Measurements from ENCODE around the gene TNFAIP8L1.

Gene TNFAIP8L1

GRCh38 chr19:4633140-4633967, 6.0 kb upstream of the TNFAIP8L1 start:
- Histone ChIP-seq H3K4me2 (ENCODE audit: low read length) (no peak overlapping the region), H3K79me2 (ENCODE audit: insufficient read depth, low read length) (no peaks in the 10 kb centered on the region), H3K36me3 (ENCODE audit: insufficient read depth, low read length) (no peaks in the 10 kb centered on the region), H3K4me1 (ENCODE audit: insufficient read depth, low read length, severe bottlenecking) (peaks cover 13% of the 10 kb centered on the region), H3K9me2 (ENCODE audit: low read depth, low read length) (no peaks in the 10 kb centered on the region), H2AFZ (ENCODE audit: low read length) (no peak overlapping the region), H3K9ac (ENCODE audit: low read length) (no peak overlapping the region), H3F3A (ENCODE audit: insufficient read depth, low read length) (no peaks in the 10 kb centered on the region), H3K27ac (ENCODE audit: low read depth, low read length, poor library complexity, severe bottlenecking) (no peak overlapping the region), H3K9me3 (ENCODE audit: low read length) (no peaks in the 10 kb centered on the region), H4K20me1 (ENCODE audit: insufficient read depth, low read length) (no peaks in the 10 kb centered on the region), H3K4me3 (ENCODE audit: low read depth, low read length, poor library complexity, severe bottlenecking) (no peak overlapping the region), H3K27me3 (ENCODE audit: insufficient read depth, low read length) (no peaks in the 10 kb centered on the region)
- peak; percentile 73 for TF ChIP-seq CTCF (IDR thresholded peaks at IDR 0.05; ENCODE audit: low read length)
- no peak for TF ChIP-seq EZH2 (IDR thresholded peaks at IDR 0.05; ENCODE audit: borderline replicate concordance, low read length)

GRCh38 chr19:4635754-4636116, 3.6 kb upstream of the TNFAIP8L1 start:
- TF ChIP-seq CTCF (IDR thresholded peaks at IDR 0.05; ENCODE audit: low read length) (no peak), EZH2 (IDR thresholded peaks at IDR 0.05; ENCODE audit: borderline replicate concordance, low read length) (no peak)
- Histone ChIP-seq H3K9me3 (ENCODE audit: low read length) (no peaks in the 10 kb centered on the region), H2AFZ (ENCODE audit: low read length) (no peak overlapping the region), H3F3A (ENCODE audit: insufficient read depth, low read length) (no peaks in the 10 kb centered on the region), H3K79me2 (ENCODE audit: insufficient read depth, low read length) (no peaks in the 10 kb centered on the region), H3K9me2 (ENCODE audit: low read depth, low read length) (no peaks in the 10 kb centered on the region), H3K27ac (ENCODE audit: low read depth, low read length, poor library complexity, severe bottlenecking) (no peak overlapping the region), H3K4me1 (ENCODE audit: insufficient read depth, low read length, severe bottlenecking) (peaks cover 30% of the 10 kb centered on the region), H3K4me3 (ENCODE audit: low read depth, low read length, poor library complexity, severe bottlenecking) (peak overlapping the region; percentile 50), H3K9ac (ENCODE audit: low read length) (peak overlapping the region; percentile 57; the same call in 1 of the 2 replicates), H3K4me2 (ENCODE audit: low read length) (peak overlapping the region; percentile 81), H4K20me1 (ENCODE audit: insufficient read depth, low read length) (no peaks in the 10 kb centered on the region), H3K36me3 (ENCODE audit: insufficient read depth, low read length) (no peaks in the 10 kb centered on the region), H3K27me3 (ENCODE audit: insufficient read depth, low read length) (no peaks in the 10 kb centered on the region)

- Histone ChIP-seq H3K27me3 (ENCODE audit: insufficient read depth, low read length) (no peaks in the 10 kb centered on the region), H3K9me2 (ENCODE audit: low read depth, low read length) (no peaks in the 10 kb centered on the region), H3K4me2 (ENCODE audit: low read length) (peak overlapping the region; percentile 81), H3K4me3 (ENCODE audit: low read depth, low read length, poor library complexity, severe bottlenecking) (peak overlapping the region; percentile 50), H3K4me1 (ENCODE audit: insufficient read depth, low read length, severe bottlenecking) (peaks cover 35% of the 10 kb centered on the region), H3K36me3 (ENCODE audit: insufficient read depth, low read length) (no peaks in the 10 kb centered on the region), H3F3A (ENCODE audit: insufficient read depth, low read length) (no peaks in the 10 kb centered on the region), H4K20me1 (ENCODE audit: insufficient read depth, low read length) (no peaks in the 10 kb centered on the region), H3K27ac (ENCODE audit: low read depth, low read length, poor library complexity, severe bottlenecking) (no peak overlapping the region), H3K9me3 (ENCODE audit: low read length) (no peaks in the 10 kb centered on the region), H3K9ac (ENCODE audit: low read length) (peak overlapping the region; percentile 57; the same call in 1 of the 2 replicates), H2AFZ (ENCODE audit: low read length) (no peak overlapping the region), H3K79me2 (ENCODE audit: insufficient read depth, low read length) (no peaks in the 10 kb centered on the region)
- TF ChIP-seq CTCF (IDR thresholded peaks at IDR 0.05; ENCODE audit: low read length) (peak; percentile 82), EZH2 (IDR thresholded peaks at IDR 0.05; ENCODE audit: borderline replicate concordance, low read length) (no peak)
Observed at GRCh38 chr19:4636151-4636717, 3.1 kb upstream of the TNFAIP8L1 start.

Data from OCI-LY1 (cell line).